CD4-positive, CD25-positive, alpha-beta regulatory T cell (primary cell): ENCODE results near the gene DNAJC8. TPM values are rescaled to one million over a fixed set of nuclear protein-coding genes. Genes with fewer than 3 reads are reported as not detected.
A peak's percentile ranks its signal among the peaks of the same experiment; 100 is the strongest.

Source experiments
- ATAC-seq, 2 donors: fragments of 150-1000 bp; cut with Tn5 transposase; one replicate each; pipeline ENCODE4 v1.10.0; 2021; ENCODE audit warnings: low read depth in 2 of 2, moderate number of reproducible peaks in 2 of 2, moderate library complexity in 1 of 2
- DNase-seq, 3 donors: peaks; one replicate each; pipeline versions ENCODE4 v3.0.0 to v3.0.0-alpha.2; 2012 to 2022; ENCODE audit warnings: mixed read lengths in 1 of 3
- H3K27ac ChIP-seq: one replicate; pipeline ENCODE4 v1.7.0; 2013; ENCODE audit warnings: mild to moderate bottlenecking, low read length; ENCODE audit not compliant: insufficient read depth, poor library complexity, severe bottlenecking
- H3K27me3 ChIP-seq: one replicate; pipeline ENCODE4 v1.7.0; 2013; ENCODE audit warnings: low read length; ENCODE audit not compliant: control insufficient read depth, insufficient read depth
- H3K36me3 ChIP-seq: one replicate; pipeline ENCODE4 v1.7.0; 2013; ENCODE audit warnings: mild to moderate bottlenecking, low read length, moderate library complexity; ENCODE audit not compliant: control insufficient read depth, insufficient read depth
- H3K4me1 ChIP-seq: 2 replicates; pipeline ENCODE4 v1.7.0; 2013; ENCODE audit warnings: mild to moderate bottlenecking, low read length; ENCODE audit not compliant: insufficient read depth, control insufficient read depth, poor library complexity, severe bottlenecking
- H3K4me3 ChIP-seq: one replicate; pipeline ENCODE4 v1.7.0; 2013; ENCODE audit warnings: low read depth, mild to moderate bottlenecking, low read length, moderate library complexity
- H3K9me3 ChIP-seq, 2 experiments: 1 replicate in 1 of 2; 2 replicates in 1 of 2; pipeline ENCODE4 v1.7.0; 2013; ENCODE audit warnings: low read length in 2 of 2, mild to moderate bottlenecking in 1 of 2, moderate library complexity in 1 of 2; ENCODE audit not compliant: control insufficient read depth in 2 of 2
- H3K27ac Mint-ChIP-seq, 3 donors: one replicate each; pipeline ENCODE4 v1.8.0; 2020 to 2022; ENCODE audit warnings: mild to moderate bottlenecking in 3 of 3, mixed read lengths in 3 of 3, moderate library complexity in 2 of 3
- H3K27me3 Mint-ChIP-seq: one replicate; pipeline ENCODE4 v1.8.0; 2022; ENCODE audit warnings: mild to moderate bottlenecking, mixed read lengths
- H3K36me3 Mint-ChIP-seq: one replicate; pipeline ENCODE4 v1.8.0; 2020; ENCODE audit warnings: mixed read lengths
- H3K4me1 Mint-ChIP-seq, 4 donors: one replicate each; pipeline ENCODE4 v1.8.0; 2020 to 2022; ENCODE audit warnings: mixed read lengths in 4 of 4, mild to moderate bottlenecking in 1 of 4
- H3K4me3 Mint-ChIP-seq, 4 donors: one replicate each; pipeline ENCODE4 v1.8.0; 2020 to 2022; ENCODE audit warnings: mild to moderate bottlenecking in 4 of 4, mixed read lengths in 4 of 4, moderate library complexity in 3 of 4
- H3K9me3 Mint-ChIP-seq, 7 donors: one replicate each; pipeline ENCODE4 v1.8.0; 2020 to 2022; ENCODE audit warnings: mixed read lengths in 7 of 7, mild to moderate bottlenecking in 3 of 7, moderate library complexity in 2 of 7
- polyA plus RNA-seq, 4 donors: library from polyadenylated mRNA; unstranded; fragments of 300-500 nt; fragmentation: Illumina TruSeq; gene quantifications; one replicate each; pipeline ENCODE4 v1.2.3, GENCODE V29; 2021
- total RNA-seq: library from RNA; stranded (reverse); gene quantifications from one replicate; pipeline ENCODE4 v1.2.3, GENCODE V29; 2022

Gene DNAJC8
- total and polyA plus RNA-seq, 5 donors from 2014 or later = 75.3 to 181 (median 154) TPM

DNA sequence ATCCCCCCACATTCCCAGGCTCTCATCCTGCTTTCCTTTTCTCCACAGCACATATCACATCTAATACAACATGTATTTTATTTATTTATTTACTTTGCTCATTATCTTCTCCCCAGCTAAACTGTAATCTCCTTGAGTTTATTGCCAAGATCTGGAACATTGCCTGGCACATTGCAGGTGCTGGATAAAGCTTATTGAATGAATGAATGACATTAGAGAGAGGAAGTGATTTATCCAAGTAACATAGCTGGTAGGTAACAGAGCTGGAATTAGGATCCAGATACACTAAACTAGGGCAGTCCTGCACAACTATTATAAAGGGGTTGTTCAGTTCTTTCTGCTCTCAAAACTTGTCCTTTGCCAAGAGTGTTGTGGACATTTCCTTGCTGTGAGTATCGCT, 47.8 kb downstream of the DNAJC8 start:
- no peak overlapping the region for H3K4me3 ChIP-seq
- Mint-ChIP-seq H3K4me3 (no peak overlapping the region), H3K36me3 (no peaks in the 10 kb centered on the region), H3K27me3 (peaks cover 7% of the 10 kb centered on the region), H3K4me1 (peaks cover 0 to 8% (median 6%) of the 10 kb centered on the region in 4 donors), H3K27ac (no peak overlapping the region), H3K9me3 (no peaks in the 10 kb centered on the region)
- no peak overlapping the region for H3K27ac ChIP-seq
- H3K36me3 ChIP-seq = no peaks in the 10 kb centered on the region
- H3K9me3 ChIP-seq = no peaks in the 10 kb centered on the region
- H3K27me3 ChIP-seq = no peaks in the 10 kb centered on the region
- H3K4me1 ChIP-seq = no peaks in the 10 kb centered on the region
- DNase-seq (no peak), ATAC-seq (no peak)

- Mint-ChIP-seq H3K9me3 (peaks cover 0 to 2% (median 0%) of the 10 kb centered on the region in 7 donors), H3K4me1 (peaks cover 0 to 10% (median 9%) of the 10 kb centered on the region in 4 donors), H3K27ac (peak overlapping the region in 1 of 3 donors; percentile 90), H3K27me3 (peaks cover 23% of the 10 kb centered on the region), H3K4me3 (no peak overlapping the region), H3K36me3 (no peaks in the 10 kb centered on the region)
- Histone ChIP-seq H3K27me3 (no peaks in the 10 kb centered on the region), H3K36me3 (no peaks in the 10 kb centered on the region), H3K27ac (no peak overlapping the region), H3K4me3 (no peak overlapping the region), H3K4me1 (no peaks in the 10 kb centered on the region), H3K9me3 (no peaks in the 10 kb centered on the region)
- no peak for ATAC-seq
- DNase-seq = no peak
Observed at GRCh38 chr1:28180306-28181305, 52.2 kb downstream of the DNAJC8 start.

GRCh38 chr1:28178690-28179485, 53.9 kb downstream of the DNAJC8 start:
- Mint-ChIP-seq H3K9me3 (peaks cover 0 to 2% (median 0%) of the 10 kb centered on the region in 7 donors), H3K36me3 (no peaks in the 10 kb centered on the region), H3K4me3 (no peak overlapping the region), H3K4me1 (peaks cover 1 to 11% (median 8%) of the 10 kb centered on the region in 4 donors), H3K27me3 (peaks cover 16% of the 10 kb centered on the region), H3K27ac (peak overlapping the region in 1 of 3 donors; percentile 73)
- Histone ChIP-seq H3K36me3 (no peaks in the 10 kb centered on the region), H3K4me3 (no peak overlapping the region), H3K27ac (no peak overlapping the region), H3K27me3 (no peaks in the 10 kb centered on the region), H3K9me3 (no peaks in the 10 kb centered on the region), H3K4me1 (no peaks in the 10 kb centered on the region)
- DNase-seq (no peak), ATAC-seq (no peak)

GRCh38 chr1:28176492-28177470, 56.0 kb downstream of the DNAJC8 start, which contains the start of gene PTAFR:
Gene PTAFR (minus strand): TSS chr1:28176690. CDS start chr1:28151021, 25,669 bp downstream.
- no peak within 1 kb of the TSS for H3K4me3 ChIP-seq
- Mint-ChIP-seq H3K4me3 (no peak within 1 kb of the TSS), H3K27ac (no peak within 1 kb of the TSS)

DNA sequence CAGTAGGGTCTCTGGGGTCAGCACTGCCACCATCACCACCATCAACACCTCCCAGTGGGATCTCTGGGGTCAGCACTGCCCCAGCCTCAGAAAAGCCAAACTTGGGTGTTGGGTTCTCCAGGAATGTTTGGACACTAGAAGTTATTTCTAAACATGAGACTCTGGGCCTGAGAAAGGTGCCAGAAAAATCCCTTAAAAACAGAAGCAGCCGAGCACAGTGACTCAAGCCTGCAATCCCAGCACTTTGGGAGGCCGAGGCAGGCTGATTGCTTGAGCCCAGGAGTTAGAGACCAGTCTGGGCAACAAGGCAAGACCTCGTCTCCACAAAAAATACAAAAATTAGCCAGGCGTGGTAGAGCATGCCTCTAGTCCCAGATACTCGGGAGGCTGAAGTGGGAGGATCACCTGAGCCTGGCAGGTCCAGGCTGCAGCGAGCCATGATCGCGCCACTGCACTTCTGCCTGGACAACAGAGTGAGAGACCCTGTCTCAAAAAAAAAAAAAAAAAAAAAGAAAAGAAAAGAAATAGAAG, 56.8 kb downstream of the DNAJC8 start:
- H3K4me3 Mint-ChIP-seq = no peak overlapping the region
- H3K36me3 Mint-ChIP-seq = no peaks in the 10 kb centered on the region
- H3K36me3 ChIP-seq = no peaks in the 10 kb centered on the region
- H3K27me3 Mint-ChIP-seq = peaks cover 23% of the 10 kb centered on the region
- no peak for ATAC-seq
- no peak overlapping the region for H3K4me3 ChIP-seq
- no peak overlapping the region for H3K27ac ChIP-seq
- H3K4me1 Mint-ChIP-seq = peaks cover 13 to 26% (median 19%) of the 10 kb centered on the region in 4 donors
- no peaks in the 10 kb centered on the region for H3K27me3 ChIP-seq
- peaks cover 0 to 2% (median 0%) of the 10 kb centered on the region in 7 donors for H3K9me3 Mint-ChIP-seq
- no peak overlapping the region for H3K27ac Mint-ChIP-seq
- no peak for DNase-seq
- peaks cover 8% of the 10 kb centered on the region for H3K4me1 ChIP-seq
- H3K9me3 ChIP-seq = no peaks in the 10 kb centered on the region

More at GRCh38 chr1:28176492-28177470, 56.0 kb downstream of the DNAJC8 start, which contains the start of gene PTAFR:
- peaks cover 8% of the 10 kb centered on the region for H3K4me1 ChIP-seq
- no peak within 1 kb of the TSS for H3K27ac ChIP-seq
- no peak for DNase-seq
- peaks cover 0 to 2% (median 0%) of the 10 kb centered on the region in 7 donors for H3K9me3 Mint-ChIP-seq
- no peaks in the 10 kb centered on the region for H3K36me3 Mint-ChIP-seq
- H3K27me3 ChIP-seq = no peaks in the 10 kb centered on the region
- peak; percentile 25 to 30 for ATAC-seq
- H3K4me1 Mint-ChIP-seq = peaks cover 11 to 21% (median 17%) of the 10 kb centered on the region in 4 donors
- H3K9me3 ChIP-seq = no peaks in the 10 kb centered on the region
- peaks cover 23% of the 10 kb centered on the region for H3K27me3 Mint-ChIP-seq
- no peaks in the 10 kb centered on the region for H3K36me3 ChIP-seq

GRCh38 chr1:28173980-28174297, 58.9 kb downstream of the DNAJC8 start:
- Mint-ChIP-seq H3K36me3 (no peaks in the 10 kb centered on the region), H3K4me1 (peaks cover 11 to 37% (median 28%) of the 10 kb centered on the region in 4 donors), H3K27me3 (peaks cover 30% of the 10 kb centered on the region), H3K4me3 (no peak overlapping the region), H3K27ac (no peak overlapping the region), H3K9me3 (peaks cover 0 to 2% (median 0%) of the 10 kb centered on the region in 7 donors)
- DNase-seq = no peak
- Histone ChIP-seq H3K27ac (no peak overlapping the region), H3K27me3 (no peaks in the 10 kb centered on the region), H3K9me3 (no peaks in the 10 kb centered on the region), H3K4me3 (no peak overlapping the region), H3K36me3 (no peaks in the 10 kb centered on the region), H3K4me1 (peaks cover 14% of the 10 kb centered on the region)
- no peak for ATAC-seq
